IMR-90 (cell line): ENCODE data around the gene ENPP3. TPM values are rescaled to one million over a fixed set of nuclear protein-coding genes. Genes with fewer than 3 reads are reported as not detected.

ENCODE experiments used
- ATAC-seq: fragments of 200-7000 bp; cut with Tn5 transposase; 2 replicates; pipeline ENCODE4 v1.9.1; 2020; ENCODE audit warnings: low read depth, mild to moderate bottlenecking, moderate library complexity
- BruUV-seq: library from RNA; stranded (reverse); fragments of 400-500 nt; replicated peaks from 2 replicates; lab custom pipeline; 2021; lab: Mats Ljungman, UMichigan
- CTCF ChIA-PET: fragments of 300-600 bp; formaldehyde crosslinking; extraction: SDS; loops from one replicate; lab custom pipeline; 2021; ENCODE audit warnings: antibody characterized with exemption; lab: Yijun Ruan, JAX
- POLR2A ChIA-PET: fragments of 300-600 bp; sonication (Branson Sonifier 250); formaldehyde crosslinking; loops from one replicate; lab custom pipeline; 2022; ENCODE audit warnings: antibody characterized with exemption; ENCODE audit not compliant: unreplicated experiment; lab: Charles Lee
- DNase-seq: peaks from one replicate; pipeline ENCODE4 v3.0.0; 2013
- H2AFZ ChIP-seq: replicated peaks from 2 replicates; pipeline ENCODE3; 2013; ENCODE audit warnings: low read length, mild to moderate bottlenecking; ENCODE audit not compliant: poor library complexity
- H2AK5ac ChIP-seq: 2 replicates; pipeline ENCODE4 v1.6.1; 2013; ENCODE audit warnings: low read depth, low read length, inconsistent platforms
- H2AK9ac ChIP-seq: replicated peaks from 2 replicates; pipeline ENCODE3; 2013; ENCODE audit warnings: mild to moderate bottlenecking, low read depth, low read length, moderate library complexity; ENCODE audit not compliant: poor library complexity
- H2BK120ac ChIP-seq: 2 replicates; pipeline ENCODE4 v1.6.1; 2013; ENCODE audit warnings: low read depth, low read length, inconsistent platforms
- H2BK15ac ChIP-seq: 3 replicates; pipeline ENCODE4 v1.6.1; 2013; ENCODE audit warnings: low read depth, low read length, inconsistent platforms
- H2BK20ac ChIP-seq: 2 replicates; pipeline ENCODE4 v1.6.1; 2013; ENCODE audit warnings: low read depth, mild to moderate bottlenecking, inconsistent platforms, low read length, moderate library complexity
- H2BK5ac ChIP-seq: 2 replicates; pipeline ENCODE4 v1.6.1; 2013; ENCODE audit warnings: mild to moderate bottlenecking, low read depth, low read length, inconsistent platforms; ENCODE audit not compliant: poor library complexity, severe bottlenecking
- H3K14ac ChIP-seq: replicated peaks from 2 replicates; pipeline ENCODE4 v1.6.1; 2013; ENCODE audit warnings: low read depth, low read length, inconsistent platforms
- H3K18ac ChIP-seq: 2 replicates; pipeline ENCODE4 v1.6.1; 2013; ENCODE audit warnings: low read depth, low read length, control low read depth
- H3K23ac ChIP-seq: 2 replicates; pipeline ENCODE4 v1.6.1; 2013; ENCODE audit warnings: low read depth, low read length, inconsistent platforms
- H3K27ac ChIP-seq: 2 replicates; pipeline ENCODE4 v1.5.1; 2013; ENCODE audit warnings: mild to moderate bottlenecking, control low read depth, low read length; ENCODE audit not compliant: insufficient read depth
- H3K27me3 ChIP-seq: 2 replicates; pipeline ENCODE4 v1.6.1; 2013; ENCODE audit warnings: low read length; ENCODE audit not compliant: control insufficient read depth, insufficient read depth
- H3K36me3 ChIP-seq: 2 replicates; pipeline ENCODE4 v1.6.1; 2013; ENCODE audit warnings: low read length, mixed read lengths; ENCODE audit not compliant: control insufficient read depth, insufficient read depth
- H3K4ac ChIP-seq: 2 replicates; pipeline ENCODE4 v1.6.1; 2013; ENCODE audit warnings: low read depth, low read length, inconsistent platforms
- H3K4me1 ChIP-seq: 2 replicates; pipeline ENCODE4 v1.6.1; 2013; ENCODE audit warnings: low read length, mixed read lengths; ENCODE audit not compliant: control insufficient read depth, insufficient read depth
- H3K4me2 ChIP-seq: 2 replicates; pipeline ENCODE4 v1.6.1; 2013; ENCODE audit warnings: low read depth, mild to moderate bottlenecking, control low read depth, low read length, moderate library complexity
- H3K4me3 ChIP-seq: 2 replicates; pipeline ENCODE4 v1.5.1; 2013; ENCODE audit warnings: low read depth, mild to moderate bottlenecking, control low read depth, low read length, moderate library complexity; ENCODE audit not compliant: insufficient read depth
- H3K56ac ChIP-seq: 2 replicates; pipeline ENCODE4 v1.6.1; 2013; ENCODE audit warnings: low read length, inconsistent platforms; ENCODE audit not compliant: insufficient read depth; ENCODE audit errors: extremely low read depth
- H3K79me1 ChIP-seq, 2 experiments: 2 replicates each; pipeline ENCODE4 v1.6.1; 2013; ENCODE audit warnings: low read length in 2 of 2, inconsistent platforms in 1 of 2, low read depth in 1 of 2
- H3K9ac ChIP-seq: 2 replicates; pipeline ENCODE4 v1.6.1; 2013; ENCODE audit warnings: low read depth, low read length, control low read depth
- H3K9me1 ChIP-seq: 2 replicates; pipeline ENCODE4 v1.6.1; 2013; ENCODE audit warnings: low read length, inconsistent platforms; ENCODE audit not compliant: insufficient read depth
- H3K9me3 ChIP-seq: 2 replicates; pipeline ENCODE4 v1.6.1; 2013; ENCODE audit warnings: low read length; ENCODE audit not compliant: control insufficient read depth, insufficient read depth
- H4K20me1 ChIP-seq: 2 replicates; pipeline ENCODE4 v1.6.1; 2013; ENCODE audit warnings: low read length, inconsistent platforms; ENCODE audit not compliant: insufficient read depth
- H4K5ac ChIP-seq: 2 replicates; pipeline ENCODE4 v1.6.1; 2013; ENCODE audit warnings: mild to moderate bottlenecking, low read depth, low read length, control low read depth
- H4K8ac ChIP-seq, 2 experiments: 2 replicates each; pipeline ENCODE4 v1.6.1; 2013; ENCODE audit warnings: low read depth in 2 of 2, low read length in 2 of 2, control low read depth in 1 of 2, inconsistent platforms in 1 of 2
- H4K91ac ChIP-seq: 2 replicates; pipeline ENCODE4 v1.6.1; 2013; ENCODE audit warnings: low read depth, low read length, inconsistent platforms; ENCODE audit not compliant: insufficient read depth
- BHLHE40 ChIP-seq: fragments of 150-350 bp; IDR thresholded peaks from 2 replicates; pipeline ENCODE4 v1.6.1; 2016; ENCODE audit warnings: mild to moderate bottlenecking, low read depth, low read length
- CEBPB ChIP-seq: IDR thresholded peaks from 2 replicates; pipeline ENCODE4 v1.6.1; 2012; ENCODE audit warnings: low read depth, low read length, improper control_type of control experiment
- CHD1 ChIP-seq: IDR thresholded peaks from 2 replicates; pipeline ENCODE4 v1.6.1; 2012; ENCODE audit warnings: low read depth, low read length, improper control_type of control experiment
- CTCF ChIP-seq: conservative IDR thresholded peaks from 2 replicates; pipeline ENCODE4 v1.5.1; 2012; ENCODE audit warnings: mild to moderate bottlenecking, low read depth, low read length, improper control_type of control experiment
- ELK1 ChIP-seq: fragments of 150-350 bp; IDR thresholded peaks from 2 replicates; pipeline ENCODE4 v1.6.1; 2016; ENCODE audit warnings: low read depth, mild to moderate bottlenecking, low read length, moderate library complexity, borderline replicate concordance
- FOS ChIP-seq: fragments of 150-350 bp; IDR thresholded peaks from 2 replicates; pipeline ENCODE4 v1.6.1; 2016; ENCODE audit warnings: low read depth, low read length
- MAFK ChIP-seq: IDR thresholded peaks from 2 replicates; pipeline ENCODE4 v1.6.1; 2012; ENCODE audit warnings: low read depth, low read length, improper control_type of control experiment
- MAZ ChIP-seq: IDR thresholded peaks from 2 replicates; pipeline ENCODE4 v1.6.1; 2012; ENCODE audit warnings: low read depth, mild to moderate bottlenecking, low read length, improper control_type of control experiment, moderate library complexity, borderline replicate concordance
- MXI1 ChIP-seq: IDR thresholded peaks from 2 replicates; pipeline ENCODE4 v1.6.1; 2012; ENCODE audit warnings: low read depth, mild to moderate bottlenecking, low read length, moderate library complexity, borderline replicate concordance
- NFE2L2 ChIP-seq: fragments of 150-350 bp; IDR thresholded peaks from 2 replicates; pipeline ENCODE4 v1.6.1; 2016; ENCODE audit warnings: low read depth, mild to moderate bottlenecking, low read length
- POLR2A ChIP-seq: IDR thresholded peaks from 2 replicates; pipeline ENCODE4 v1.6.1; 2012; ENCODE audit warnings: mild to moderate bottlenecking, low read depth, low read length
- RAD21 ChIP-seq: IDR thresholded peaks from 2 replicates; pipeline ENCODE4 v1.6.1; 2012; ENCODE audit warnings: low read length, improper control_type of control experiment
- RCOR1 ChIP-seq: IDR thresholded peaks from 2 replicates; pipeline ENCODE4 v1.6.1; 2012; ENCODE audit warnings: mild to moderate bottlenecking, low read length, improper control_type of control experiment; ENCODE audit not compliant: insufficient replicate concordance
- RFX5 ChIP-seq: IDR thresholded peaks from 2 replicates; pipeline ENCODE4 v1.8.0; 2012; ENCODE audit warnings: low read depth, mild to moderate bottlenecking, low read length, moderate library complexity
- SMC3 ChIP-seq: fragments of 150-350 bp; IDR thresholded peaks from 2 replicates; pipeline ENCODE4 v1.6.1; 2016; ENCODE audit warnings: low read depth, mild to moderate bottlenecking, antibody characterized with exemption, low read length, moderate library complexity
- WGBS, 2 experiments: methylation state at CpG; one replicate each; pipeline versions ENCODE4 v1.1.5 to v1.1.7; 2013; ENCODE audit warnings: missing lambda C conversion rate in 2 of 2; ENCODE audit not compliant: insufficient read length in 1 of 2; ENCODE audit errors: extremely low coverage in 2 of 2; 5-methylcytosine and 5-hydroxymethylcytosine counted together
- dilution Hi-C: fragments of 300-500 bp; cut with HindIII; formaldehyde crosslinking; loops from one replicate; pipeline ENCODE4 v1.14.3; 2018; ENCODE audit warnings: low sequenced_read_pairs; ENCODE audit not compliant: unreplicated experiment
- in situ Hi-C: fragments of 300-500 bp; cut with MboI; formaldehyde crosslinking; loops from 3 replicates; pipeline ENCODE4 v1.14.3; 2019; ENCODE audit warnings: low sequenced_read_pairs, inconsistent platforms, mixed read lengths
- intact Hi-C: fragments of 100-400 bp; cut with micrococcal nuclease; formaldehyde crosslinking; loops from 2 replicates; pipeline ENCODE4 v1.10.0; 2022
- polyA plus RNA-seq, 3 experiments: library from polyadenylated mRNA; depleted of rRNA; stranded (reverse); fragments of >200 nt; gene quantifications; 2 replicates each; pipeline ENCODE4 v1.2.3, GENCODE V29; 2012; ENCODE audit warnings: low replicate concordance in 1 of 3
- total RNA-seq: library from RNA; depleted of rRNA; stranded (reverse); fragments of >200 nt; gene quantifications from 2 replicates; pipeline ENCODE4 v1.2.3, GENCODE V29; 2012

Gene ENPP3
- total and polyA plus RNA-seq, 2 of the 4 experiments (the other 2 are of a cell fraction), result under 0.01 to 0.05 TPM

- intact Hi-C loops (loop anchor here (10.0 kb wide), 1 partner anchor 713 kb away; no protein-coding TSS in a partner anchor), dilution Hi-C loops (no loop called here), in situ Hi-C loops (no loop called here)
- BruUV-seq, result no TSS peak
- POLR2A ChIA-PET, result no interaction called here
- Histone ChIP-seq H3K23ac (no peak overlapping the region), H3K9me1 (no peaks in the 10 kb centered on the region; the same call in 1 of the 2 replicates), H3K4me2 (no peak overlapping the region), H2BK20ac (no peak overlapping the region), H2BK5ac (no peak overlapping the region), H3K27ac (no peak overlapping the region), H2BK15ac (no peak overlapping the region), H2AK5ac (no peak overlapping the region), H3K79me1 (peaks cover 5 to 7% of the 10 kb centered on the region in 2 experiments; a peak in 2 of 4 replicates), H2BK120ac (no peak overlapping the region), H3K4ac (no peak overlapping the region), H3K18ac (no peak overlapping the region), H4K20me1 (no peaks in the 10 kb centered on the region), H3K14ac (no peak overlapping the region), H2AK9ac (no peak overlapping the region), H3K27me3 (no peaks in the 10 kb centered on the region), H3K4me3 (no peak overlapping the region), H3K4me1 (peaks cover 2% of the 10 kb centered on the region; the same call in 1 of the 2 replicates), H4K91ac (no peak overlapping the region), H3K36me3 (peaks cover 39% of the 10 kb centered on the region), H2AFZ (no peak overlapping the region), H4K8ac (no peak overlapping the region), H3K9ac (no peak overlapping the region), H3K56ac (no peak overlapping the region), H3K9me3 (no peaks in the 10 kb centered on the region), H4K5ac (no peak overlapping the region)
- DNase-seq (no peak), ATAC-seq (peak; percentile 35; the same call in 1 of the 2 replicates)
- TF ChIP-seq RFX5 (no peak), CTCF (no peak), ELK1 (no peak), CEBPB (no peak), FOS (no peak), POLR2A (no peak), SMC3 (no peak), RAD21 (no peak), CHD1 (no peak), MAFK (no peak), BHLHE40 (no peak), RCOR1 (no peak), MAZ (no peak), MXI1 (no peak), NFE2L2 (no peak)
- CTCF ChIA-PET, result no interaction called here
- no CpG with 5 or more reads among the region's 3 CpGs for WGBS, 2 experiments
These were observed 39.7 kb upstream of the ENPP3 start for GRCh38 chr6:131597446-131597845.
